PFSK-1 (cell line): ENCODE results near the gene THSD4.

Experiments
- FOXP2 ChIP-seq: optimal IDR thresholded peaks from 2 replicates; pipeline ENCODE3; 2011; ENCODE audit warnings: borderline replicate concordance, control low read depth, inconsistent platforms; ENCODE audit not compliant: insufficient read depth; ENCODE audit errors: extremely low read length, extremely low read depth
- POLR2AphosphoS5 ChIP-seq: IDR thresholded peaks from 2 replicates; pipeline ENCODE4 v1.6.1; 2012; ENCODE audit warnings: low read depth, mild to moderate bottlenecking, control low read depth, low read length, moderate library complexity
- REST ChIP-seq, 2 experiments: IDR thresholded peaks; 2 replicates each; pipeline versions ENCODE4 v1.6.1 to v1.8.0; 2011 to 2012; ENCODE audit warnings: low read depth in 2 of 2, low read length in 2 of 2, control low read depth in 1 of 2, inconsistent platforms in 1 of 2, mild to moderate bottlenecking in 1 of 2, moderate library complexity in 1 of 2; ENCODE audit not compliant: insufficient read depth in 1 of 2
- SIN3A ChIP-seq: IDR thresholded peaks from 2 replicates; pipeline ENCODE4 v1.6.1; 2012; ENCODE audit warnings: mild to moderate bottlenecking, low read length, moderate library complexity, borderline replicate concordance; ENCODE audit not compliant: insufficient read depth
- TAF1 ChIP-seq: IDR thresholded peaks from 2 replicates; pipeline ENCODE4 v1.6.1; 2012; ENCODE audit warnings: low read length, control low read depth, borderline replicate concordance; ENCODE audit not compliant: insufficient read depth

The THSD4 gene

GRCh38 chr15:71325481-71325880 is 210.2 kb downstream of the THSD4 start:
- TF ChIP-seq SIN3A: no peak
- no peak for TF ChIP-seq FOXP2
- no peak for TF ChIP-seq REST (IDR thresholded peaks at IDR 0.05; ENCODE audit: insufficient read depth in 1 of 2, low read depth in 2 of 2, low read length in 2 of 2)
- TF ChIP-seq TAF1: no peak
- no peak for TF ChIP-seq POLR2AphosphoS5

- TF ChIP-seq SIN3A: no peak
- TF ChIP-seq POLR2AphosphoS5: no peak
- TF ChIP-seq FOXP2: no peak
- TF ChIP-seq TAF1: no peak
- no peak for TF ChIP-seq REST (IDR thresholded peaks at IDR 0.05; ENCODE audit: insufficient read depth in 1 of 2, low read depth in 2 of 2, low read length in 2 of 2)
Measured at GRCh38 chr15:71328453-71328852, 213.2 kb downstream of the THSD4 start.

GRCh38 chr15:71329041-71329440 is 213.8 kb downstream of the THSD4 start:
- no peak for TF ChIP-seq FOXP2
- no peak for TF ChIP-seq POLR2AphosphoS5
- TF ChIP-seq TAF1: no peak
- no peak for TF ChIP-seq SIN3A
- TF ChIP-seq REST (IDR thresholded peaks at IDR 0.05; ENCODE audit: insufficient read depth in 1 of 2, low read depth in 2 of 2, low read length in 2 of 2): no peak

- TF ChIP-seq SIN3A (no peak), REST (IDR thresholded peaks at IDR 0.05; ENCODE audit: insufficient read depth in 1 of 2, low read depth in 2 of 2, low read length in 2 of 2) (no peak), TAF1 (no peak), POLR2AphosphoS5 (no peak), FOXP2 (no peak)
Measured at GRCh38 chr15:71329497-71330260, 214.4 kb downstream of the THSD4 start.
